GM12874 (cell line): Measurements from ENCODE around the gene HUWE1.

Experiments
- TF ChIP-seq, protein P1 (sequence below): IDR thresholded peaks from 2 replicates; pipeline ENCODE4 v1.5.1; 2011; ENCODE audit warnings: low read depth, mild to moderate bottlenecking, control low read depth, low read length, moderate library complexity; ENCODE audit not compliant: insufficient read depth

Gene HUWE1

DNA sequence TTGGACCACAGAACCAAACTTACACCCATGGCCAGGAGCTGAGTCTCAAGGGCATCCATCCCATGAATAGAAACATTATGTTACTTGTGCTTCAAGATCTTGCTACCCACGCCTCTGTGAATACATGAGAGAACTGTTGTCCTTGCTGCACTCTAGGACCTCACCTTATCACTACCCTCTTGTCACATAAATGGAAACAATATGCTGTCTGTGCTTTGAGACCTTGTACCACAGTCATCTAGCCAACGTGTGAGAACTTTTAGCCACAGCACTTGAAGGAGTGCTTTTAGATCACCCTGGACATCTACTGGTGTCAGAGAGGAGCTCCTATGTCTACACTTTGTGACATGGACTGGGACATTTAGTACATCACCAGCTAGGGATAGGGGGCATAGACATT, 30.7 kb upstream of the HUWE1 start:
- TF ChIP-seq, protein P1, sequence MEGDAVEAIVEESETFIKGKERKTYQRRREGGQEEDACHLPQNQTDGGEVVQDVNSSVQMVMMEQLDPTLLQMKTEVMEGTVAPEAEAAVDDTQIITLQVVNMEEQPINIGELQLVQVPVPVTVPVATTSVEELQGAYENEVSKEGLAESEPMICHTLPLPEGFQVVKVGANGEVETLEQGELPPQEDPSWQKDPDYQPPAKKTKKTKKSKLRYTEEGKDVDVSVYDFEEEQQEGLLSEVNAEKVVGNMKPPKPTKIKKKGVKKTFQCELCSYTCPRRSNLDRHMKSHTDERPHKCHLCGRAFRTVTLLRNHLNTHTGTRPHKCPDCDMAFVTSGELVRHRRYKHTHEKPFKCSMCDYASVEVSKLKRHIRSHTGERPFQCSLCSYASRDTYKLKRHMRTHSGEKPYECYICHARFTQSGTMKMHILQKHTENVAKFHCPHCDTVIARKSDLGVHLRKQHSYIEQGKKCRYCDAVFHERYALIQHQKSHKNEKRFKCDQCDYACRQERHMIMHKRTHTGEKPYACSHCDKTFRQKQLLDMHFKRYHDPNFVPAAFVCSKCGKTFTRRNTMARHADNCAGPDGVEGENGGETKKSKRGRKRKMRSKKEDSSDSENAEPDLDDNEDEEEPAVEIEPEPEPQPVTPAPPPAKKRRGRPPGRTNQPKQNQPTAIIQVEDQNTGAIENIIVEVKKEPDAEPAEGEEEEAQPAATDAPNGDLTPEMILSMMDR, result no peak

DNA sequence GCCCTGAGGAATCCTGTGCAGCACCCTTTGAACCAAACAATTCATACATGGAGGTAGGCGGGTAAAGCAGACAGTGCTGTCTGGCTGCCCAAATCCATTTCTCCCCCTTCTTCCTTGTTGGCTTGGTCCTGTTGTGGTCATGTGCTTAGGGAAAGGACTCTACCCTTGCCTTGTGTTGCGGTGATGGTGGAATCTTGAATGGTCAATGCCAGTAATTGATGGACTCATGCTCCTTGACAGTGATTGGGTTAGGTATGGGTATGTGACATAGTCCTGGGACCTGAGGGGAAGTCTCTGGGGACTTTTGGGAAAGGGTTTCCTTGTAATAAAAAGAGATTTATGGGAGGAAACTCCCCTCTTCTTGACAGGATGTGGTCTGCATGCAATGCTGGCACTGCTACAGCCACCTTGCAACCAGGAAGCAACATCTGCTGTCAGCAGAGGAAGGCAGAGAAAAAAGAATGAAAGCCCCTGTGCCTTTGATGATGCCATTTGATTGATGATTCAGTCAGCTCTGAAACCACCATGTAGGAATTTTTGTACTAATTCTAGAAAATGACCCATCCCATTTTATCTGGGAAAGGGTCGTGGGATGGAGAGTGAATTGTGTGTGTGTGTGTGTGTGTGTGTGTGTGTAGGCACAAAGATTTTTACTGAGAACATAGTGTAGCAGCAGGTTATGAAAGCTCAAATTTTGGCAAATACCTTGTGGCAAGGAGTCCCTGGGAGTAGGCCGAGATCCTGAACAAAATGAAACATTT, 30.0 kb upstream of the HUWE1 start:
- TF ChIP-seq, protein P1, result no peak

DNA sequence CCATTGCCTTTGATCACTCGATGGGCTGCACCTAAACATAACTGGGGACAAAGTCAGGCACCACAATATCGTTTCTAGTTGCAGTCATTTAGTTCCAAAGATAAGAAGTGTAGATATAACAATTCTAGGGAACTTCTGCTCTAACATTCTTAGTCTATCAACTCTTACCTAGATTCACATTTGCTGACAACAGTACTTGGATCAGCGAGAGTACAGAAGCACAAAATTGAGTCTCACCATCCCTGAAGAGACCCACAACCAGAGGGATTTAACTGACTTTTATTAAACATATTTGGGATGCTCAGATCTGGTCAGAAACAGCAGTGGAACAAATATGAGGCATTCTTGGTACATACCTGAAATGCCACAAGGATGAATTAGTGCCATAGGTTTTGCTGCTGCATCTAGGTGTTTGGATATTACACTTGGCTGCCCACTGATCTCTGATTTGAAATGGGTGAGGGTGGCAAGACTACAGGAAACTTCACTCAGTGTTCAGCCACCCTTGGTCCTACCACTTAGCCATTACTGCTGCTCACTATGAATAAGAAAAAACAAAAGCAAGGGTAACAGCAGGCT, 28.9 kb upstream of the HUWE1 start:
- TF ChIP-seq, protein P1, result no peak

DNA sequence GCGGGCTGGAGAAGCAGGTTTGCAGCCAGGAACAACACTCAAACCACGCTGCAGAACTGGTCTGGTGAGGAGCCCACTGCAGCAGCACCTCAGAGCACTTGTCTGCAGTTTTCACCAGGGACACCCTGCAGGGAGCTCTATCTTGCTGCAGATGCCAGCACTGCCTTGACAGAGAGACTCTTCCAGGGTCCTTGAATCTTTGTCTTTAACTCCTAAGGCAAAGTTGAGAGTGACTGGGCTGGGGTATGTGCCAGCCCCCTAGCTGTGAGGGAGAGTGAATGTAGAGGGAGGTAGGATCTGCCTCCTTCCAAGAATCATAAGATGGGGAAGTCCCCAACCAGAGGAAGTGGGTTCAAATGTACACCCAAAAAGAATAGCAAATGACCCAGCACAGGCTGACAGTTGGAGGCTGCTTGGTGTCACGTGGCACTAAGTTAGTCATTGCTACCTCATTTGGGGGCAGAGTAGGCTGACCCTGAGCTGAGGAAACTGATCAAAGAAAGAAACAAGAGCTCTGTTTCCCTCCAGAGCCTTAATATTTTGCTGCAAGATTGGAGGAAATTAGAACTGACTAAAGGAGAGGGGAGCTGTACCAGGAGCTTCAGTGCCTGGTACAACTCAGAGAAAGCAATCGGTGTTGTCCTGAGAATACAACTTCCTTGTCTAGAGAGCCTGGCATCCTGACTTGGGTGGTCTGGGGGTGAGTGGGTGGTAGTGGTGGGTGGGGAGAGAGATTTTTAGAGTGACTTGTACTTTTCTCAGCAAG, 28.2 kb upstream of the HUWE1 start:
- TF ChIP-seq, protein P1, result no peak

DNA sequence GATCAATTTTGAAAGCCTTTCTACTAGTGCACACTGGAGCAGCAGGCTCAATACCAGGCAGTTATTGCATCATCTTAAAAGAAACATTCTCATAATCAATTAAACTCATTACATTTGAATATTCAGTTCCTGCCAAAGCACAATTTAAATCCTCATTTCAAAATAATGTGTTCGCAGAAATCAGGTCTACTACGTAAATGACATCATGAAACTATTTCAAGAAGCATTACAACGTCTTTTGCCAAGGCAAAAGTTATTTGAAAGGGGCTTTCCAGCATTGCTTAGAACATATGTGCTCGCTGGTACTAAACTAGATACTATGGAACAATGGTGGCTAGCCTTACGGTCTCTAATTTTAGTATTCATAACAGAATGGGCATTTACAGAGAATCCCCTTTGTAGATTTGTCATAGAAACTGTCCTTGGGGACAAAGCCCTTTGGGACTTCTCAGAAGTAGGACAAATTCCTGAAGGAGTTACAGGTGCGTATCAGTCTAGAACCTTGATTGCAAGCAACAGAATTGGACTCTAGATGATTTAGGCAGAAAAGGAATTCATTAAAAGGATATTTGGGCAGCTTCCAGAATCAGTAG, 27.6 kb upstream of the HUWE1 start:
- TF ChIP-seq, protein P1, result no peak

DNA sequence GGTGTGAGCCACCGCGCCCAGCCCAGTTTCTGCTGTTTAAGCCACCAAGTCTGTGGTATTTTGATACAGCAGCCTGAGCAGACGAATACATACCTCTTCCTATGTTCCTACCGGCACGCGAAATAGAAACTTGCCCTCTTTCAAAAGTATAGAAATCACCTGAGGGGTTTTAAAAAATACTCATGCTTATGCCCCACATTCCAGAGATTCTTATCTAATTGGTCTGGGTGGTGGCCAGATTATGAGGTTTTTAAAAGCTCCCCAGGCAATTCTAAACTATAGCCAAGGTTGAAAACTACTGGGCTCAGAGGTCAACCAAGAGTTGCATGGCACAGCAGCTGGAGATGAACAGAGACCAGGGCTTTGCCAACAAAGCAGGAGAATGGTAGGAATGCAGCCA, 24.9 kb upstream of the HUWE1 start:
- TF ChIP-seq, protein P1, result no peak

DNA sequence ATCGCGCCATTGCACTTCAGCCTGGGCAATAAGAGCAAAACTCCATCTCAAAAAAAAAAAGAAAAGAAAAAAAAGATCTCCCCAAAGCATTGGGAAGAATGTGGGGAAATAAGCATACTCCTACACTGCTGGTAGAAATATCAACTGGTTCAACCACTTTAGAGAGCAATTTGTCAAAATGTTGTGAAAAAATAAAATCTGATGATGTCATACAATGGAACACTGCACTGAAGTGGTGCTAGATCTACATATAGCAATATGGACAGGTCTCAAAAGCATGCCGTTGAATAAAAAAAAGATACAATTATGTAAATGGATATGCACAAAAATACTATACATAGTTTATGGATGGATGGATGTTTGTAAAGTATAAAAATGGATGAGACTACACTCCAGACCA, 18.3 kb upstream of the HUWE1 start:
- TF ChIP-seq, protein P1, result no peak
